C4-2B (cell line): Measurements from ENCODE around the gene DLST.

Source experiments
- H3K27ac ChIP-seq: fragments of 450-650 bp; 2 replicates; pipeline ENCODE4 v1.5.1; 2017
- CTCF ChIP-seq: fragments of 450-650 bp; conservative IDR thresholded peaks from 2 replicates; pipeline ENCODE4 v1.5.1; 2017; ENCODE audit warnings: mild to moderate bottlenecking
- ZFX ChIP-seq: fragments of 450-650 bp; IDR thresholded peaks from 2 replicates; pipeline ENCODE4 v1.6.1; 2017

Gene DLST

GRCh38 chr14:74860899-74861733, 20.6 kb upstream of the DLST start:
- no peak overlapping the region for H3K27ac ChIP-seq
- TF ChIP-seq CTCF (peak; percentile 93), ZFX (no peak)

GRCh38 chr14:74861734-74862090, 20.0 kb upstream of the DLST start:
- no peak overlapping the region for H3K27ac ChIP-seq
- no peak for TF ChIP-seq ZFX
- TF ChIP-seq CTCF, result no peak

- TF ChIP-seq ZFX (no peak), CTCF (no peak)
- H3K27ac ChIP-seq, result no peak overlapping the region
Observed at GRCh38 chr14:74863274-74863673, 18.4 kb upstream of the DLST start.

- H3K27ac ChIP-seq, result no peak overlapping the region
- TF ChIP-seq CTCF, result no peak
Observed at GRCh38 chr14:74864198-74864597, 17.5 kb upstream of the DLST start.

- no peak for TF ChIP-seq CTCF
- no peak for TF ChIP-seq ZFX
Observed at GRCh38 chr14:74865156-74865555, 16.6 kb upstream of the DLST start.

GRCh38 chr14:74866708-74867389, 14.9 kb upstream of the DLST start:
- no peak overlapping the region for H3K27ac ChIP-seq

More at GRCh38 chr14:74865156-74865555, 16.6 kb upstream of the DLST start:
- no peak overlapping the region for H3K27ac ChIP-seq

More at GRCh38 chr14:74866708-74867389, 14.9 kb upstream of the DLST start:
- no peak for TF ChIP-seq CTCF
